ENCODE data around the gene DLAT.
"Not testable (repeated sequence)": the region's sequence is repeated elsewhere in the genome, so short reads cannot be mapped to it uniquely, and the experiment has no call there.

Gene DLAT

GRCh38 chr11:112017538-112017937 lies 7.7 kb upstream of the DLAT start:
- no peak for TF ChIP-seq POLR2A (IDR thresholded peaks at IDR 0.05; ENCODE audit: low read depth, low read length)
- no peak for DNase-seq (ENCODE audit: insufficient read length, low spot score)
- no peak for FAIRE-seq

GRCh38 chr11:112019066-112019465 lies 6.1 kb upstream of the DLAT start:
- no peak for TF ChIP-seq POLR2A (IDR thresholded peaks at IDR 0.05; ENCODE audit: low read depth, low read length)
- DNase-seq (ENCODE audit: insufficient read length, low spot score) (no peak), FAIRE-seq (no peak)

- no peak for TF ChIP-seq POLR2A (IDR thresholded peaks at IDR 0.05; ENCODE audit: low read depth, low read length)
- FAIRE-seq: no peak
- no peak for DNase-seq (ENCODE audit: insufficient read length, low spot score)
Measured at GRCh38 chr11:112023104-112023503, 2.1 kb upstream of the DLAT start.

GRCh38 chr11:112024178-112024772 lies 933 bp upstream of the DLAT start:
- no peak for TF ChIP-seq POLR2A (IDR thresholded peaks at IDR 0.05; ENCODE audit: low read depth, low read length)
- DNase-seq (ENCODE audit: insufficient read length, low spot score) (no peak), FAIRE-seq (no peak)

GRCh38 chr11:112025707-112026106 lies 499 bp downstream of the DLAT start:
- TF ChIP-seq POLR2A (IDR thresholded peaks at IDR 0.05; ENCODE audit: low read depth, low read length): no peak
- DNase-seq (ENCODE audit: insufficient read length, low spot score) (no peak), FAIRE-seq (no peak)

GRCh38 chr11:112026784-112027410 lies 1.7 kb downstream of the DLAT start:
- not testable (repeated sequence) for FAIRE-seq; DNase-seq (ENCODE audit: insufficient read length, low spot score)

- FAIRE-seq: no peak
- TF ChIP-seq POLR2A (IDR thresholded peaks at IDR 0.05; ENCODE audit: low read depth, low read length): no peak
- DNase-seq (ENCODE audit: insufficient read length, low spot score): no peak
Measured at GRCh38 chr11:112029460-112029859, 4.3 kb downstream of the DLAT start.

GRCh38 chr11:112033902-112034301 lies 8.7 kb downstream of the DLAT start:
- no peak for TF ChIP-seq POLR2A (IDR thresholded peaks at IDR 0.05; ENCODE audit: low read depth, low read length)
- DNase-seq (ENCODE audit: insufficient read length, low spot score) (no peak), FAIRE-seq (no peak)

GRCh38 chr11:112037527-112037926 lies 12.3 kb downstream of the DLAT start:
- no peak for DNase-seq (ENCODE audit: insufficient read length, low spot score)
- no peak for FAIRE-seq
- no peak for TF ChIP-seq POLR2A (IDR thresholded peaks at IDR 0.05; ENCODE audit: low read depth, low read length)

GRCh38 chr11:112042161-112042960 lies 17.2 kb downstream of the DLAT start:
- DNase-seq (ENCODE audit: insufficient read length, low spot score) (no peak), FAIRE-seq (peak; percentile 70)
- TF ChIP-seq POLR2A (IDR thresholded peaks at IDR 0.05; ENCODE audit: low read depth, low read length): no peak

- DNase-seq (ENCODE audit: insufficient read length, low spot score) (no peak), FAIRE-seq (no peak)
- no peak for TF ChIP-seq POLR2A (IDR thresholded peaks at IDR 0.05; ENCODE audit: low read depth, low read length)
Measured at GRCh38 chr11:112042961-112043304, 17.7 kb downstream of the DLAT start.

- DNase-seq (ENCODE audit: insufficient read length, low spot score) (no peak), FAIRE-seq (no peak)
- no peak for TF ChIP-seq POLR2A (IDR thresholded peaks at IDR 0.05; ENCODE audit: low read depth, low read length)
Measured at GRCh38 chr11:112044961-112045360, 19.8 kb downstream of the DLAT start.

- not testable (repeated sequence) for DNase-seq (ENCODE audit: insufficient read length, low spot score); FAIRE-seq
Measured at GRCh38 chr11:112046647-112047046, 21.4 kb downstream of the DLAT start.

- not testable (repeated sequence) for FAIRE-seq; DNase-seq (ENCODE audit: insufficient read length, low spot score)
Measured at GRCh38 chr11:112048256-112048655, 23.0 kb downstream of the DLAT start.

GRCh38 chr11:112049777-112050176 lies 24.6 kb downstream of the DLAT start:
- no peak for TF ChIP-seq POLR2A (IDR thresholded peaks at IDR 0.05; ENCODE audit: low read depth, low read length)
- DNase-seq (ENCODE audit: insufficient read length, low spot score): no peak
- no peak for FAIRE-seq
